IMR-90 (cell line): ENCODE measurements around the gene SQSTM1. TPM values are rescaled to one million over a fixed set of nuclear protein-coding genes. Genes with fewer than 3 reads are reported as not detected.

Experiments used
- ATAC-seq: fragments of 200-7000 bp; cut with Tn5 transposase; 2 replicates; pipeline ENCODE4 v1.9.1; 2020; ENCODE audit warnings: low read depth, mild to moderate bottlenecking, moderate library complexity
- BruUV-seq: library from RNA; stranded (reverse); fragments of 400-500 nt; replicated peaks from 2 replicates; lab custom pipeline; 2021; lab: Mats Ljungman, UMichigan
- CTCF ChIA-PET: fragments of 300-600 bp; formaldehyde crosslinking; extraction: SDS; loops from one replicate; lab custom pipeline; 2021; ENCODE audit warnings: antibody characterized with exemption; lab: Yijun Ruan, JAX
- POLR2A ChIA-PET: fragments of 300-600 bp; sonication (Branson Sonifier 250); formaldehyde crosslinking; loops from one replicate; lab custom pipeline; 2022; ENCODE audit warnings: antibody characterized with exemption; ENCODE audit not compliant: unreplicated experiment; lab: Charles Lee
- DNase-seq: peaks from one replicate; pipeline ENCODE4 v3.0.0; 2013
- H2AFZ ChIP-seq: replicated peaks from 2 replicates; pipeline ENCODE3; 2013; ENCODE audit warnings: low read length, mild to moderate bottlenecking; ENCODE audit not compliant: poor library complexity
- H2AK5ac ChIP-seq: 2 replicates; pipeline ENCODE4 v1.6.1; 2013; ENCODE audit warnings: low read depth, low read length, inconsistent platforms
- H2AK9ac ChIP-seq: replicated peaks from 2 replicates; pipeline ENCODE3; 2013; ENCODE audit warnings: mild to moderate bottlenecking, low read depth, low read length, moderate library complexity; ENCODE audit not compliant: poor library complexity
- H2BK120ac ChIP-seq: 2 replicates; pipeline ENCODE4 v1.6.1; 2013; ENCODE audit warnings: low read depth, low read length, inconsistent platforms
- H2BK15ac ChIP-seq: 3 replicates; pipeline ENCODE4 v1.6.1; 2013; ENCODE audit warnings: low read depth, low read length, inconsistent platforms
- H2BK20ac ChIP-seq: 2 replicates; pipeline ENCODE4 v1.6.1; 2013; ENCODE audit warnings: low read depth, mild to moderate bottlenecking, inconsistent platforms, low read length, moderate library complexity
- H2BK5ac ChIP-seq: 2 replicates; pipeline ENCODE4 v1.6.1; 2013; ENCODE audit warnings: mild to moderate bottlenecking, low read depth, low read length, inconsistent platforms; ENCODE audit not compliant: poor library complexity, severe bottlenecking
- H3K14ac ChIP-seq: replicated peaks from 2 replicates; pipeline ENCODE4 v1.6.1; 2013; ENCODE audit warnings: low read depth, low read length, inconsistent platforms
- H3K18ac ChIP-seq: 2 replicates; pipeline ENCODE4 v1.6.1; 2013; ENCODE audit warnings: low read depth, low read length, control low read depth
- H3K23ac ChIP-seq: 2 replicates; pipeline ENCODE4 v1.6.1; 2013; ENCODE audit warnings: low read depth, low read length, inconsistent platforms
- H3K27ac ChIP-seq: 2 replicates; pipeline ENCODE4 v1.5.1; 2013; ENCODE audit warnings: mild to moderate bottlenecking, control low read depth, low read length; ENCODE audit not compliant: insufficient read depth
- H3K27me3 ChIP-seq: 2 replicates; pipeline ENCODE4 v1.6.1; 2013; ENCODE audit warnings: low read length; ENCODE audit not compliant: control insufficient read depth, insufficient read depth
- H3K36me3 ChIP-seq: 2 replicates; pipeline ENCODE4 v1.6.1; 2013; ENCODE audit warnings: low read length, mixed read lengths; ENCODE audit not compliant: control insufficient read depth, insufficient read depth
- H3K4ac ChIP-seq: 2 replicates; pipeline ENCODE4 v1.6.1; 2013; ENCODE audit warnings: low read depth, low read length, inconsistent platforms
- H3K4me1 ChIP-seq: 2 replicates; pipeline ENCODE4 v1.6.1; 2013; ENCODE audit warnings: low read length, mixed read lengths; ENCODE audit not compliant: control insufficient read depth, insufficient read depth
- H3K4me2 ChIP-seq: 2 replicates; pipeline ENCODE4 v1.6.1; 2013; ENCODE audit warnings: low read depth, mild to moderate bottlenecking, control low read depth, low read length, moderate library complexity
- H3K4me3 ChIP-seq: 2 replicates; pipeline ENCODE4 v1.5.1; 2013; ENCODE audit warnings: low read depth, mild to moderate bottlenecking, control low read depth, low read length, moderate library complexity; ENCODE audit not compliant: insufficient read depth
- H3K56ac ChIP-seq: 2 replicates; pipeline ENCODE4 v1.6.1; 2013; ENCODE audit warnings: low read length, inconsistent platforms; ENCODE audit not compliant: insufficient read depth; ENCODE audit errors: extremely low read depth
- H3K79me1 ChIP-seq, 2 experiments: 2 replicates each; pipeline ENCODE4 v1.6.1; 2013; ENCODE audit warnings: low read length in 2 of 2, inconsistent platforms in 1 of 2, low read depth in 1 of 2
- H3K9ac ChIP-seq: 2 replicates; pipeline ENCODE4 v1.6.1; 2013; ENCODE audit warnings: low read depth, low read length, control low read depth
- H3K9me1 ChIP-seq: 2 replicates; pipeline ENCODE4 v1.6.1; 2013; ENCODE audit warnings: low read length, inconsistent platforms; ENCODE audit not compliant: insufficient read depth
- H3K9me3 ChIP-seq: 2 replicates; pipeline ENCODE4 v1.6.1; 2013; ENCODE audit warnings: low read length; ENCODE audit not compliant: control insufficient read depth, insufficient read depth
- H4K20me1 ChIP-seq: 2 replicates; pipeline ENCODE4 v1.6.1; 2013; ENCODE audit warnings: low read length, inconsistent platforms; ENCODE audit not compliant: insufficient read depth
- H4K5ac ChIP-seq: 2 replicates; pipeline ENCODE4 v1.6.1; 2013; ENCODE audit warnings: mild to moderate bottlenecking, low read depth, low read length, control low read depth
- H4K8ac ChIP-seq, 2 experiments: 2 replicates each; pipeline ENCODE4 v1.6.1; 2013; ENCODE audit warnings: low read depth in 2 of 2, low read length in 2 of 2, control low read depth in 1 of 2, inconsistent platforms in 1 of 2
- H4K91ac ChIP-seq: 2 replicates; pipeline ENCODE4 v1.6.1; 2013; ENCODE audit warnings: low read depth, low read length, inconsistent platforms; ENCODE audit not compliant: insufficient read depth
- CEBPB ChIP-seq: IDR thresholded peaks from 2 replicates; pipeline ENCODE4 v1.6.1; 2012; ENCODE audit warnings: low read depth, low read length, improper control_type of control experiment
- CHD1 ChIP-seq: IDR thresholded peaks from 2 replicates; pipeline ENCODE4 v1.6.1; 2012; ENCODE audit warnings: low read depth, low read length, improper control_type of control experiment
- NFE2L2 ChIP-seq: fragments of 150-350 bp; IDR thresholded peaks from 2 replicates; pipeline ENCODE4 v1.6.1; 2016; ENCODE audit warnings: low read depth, mild to moderate bottlenecking, low read length
- SMC3 ChIP-seq: fragments of 150-350 bp; IDR thresholded peaks from 2 replicates; pipeline ENCODE4 v1.6.1; 2016; ENCODE audit warnings: low read depth, mild to moderate bottlenecking, antibody characterized with exemption, low read length, moderate library complexity
- WGBS, 2 experiments: methylation state at CpG; one replicate each; pipeline versions ENCODE4 v1.1.5 to v1.1.7; 2013; ENCODE audit warnings: missing lambda C conversion rate in 2 of 2; ENCODE audit not compliant: insufficient read length in 1 of 2; ENCODE audit errors: extremely low coverage in 2 of 2; 5-methylcytosine and 5-hydroxymethylcytosine counted together
- dilution Hi-C: fragments of 300-500 bp; cut with HindIII; formaldehyde crosslinking; loops from one replicate; pipeline ENCODE4 v1.14.3; 2018; ENCODE audit warnings: low sequenced_read_pairs; ENCODE audit not compliant: unreplicated experiment
- in situ Hi-C: fragments of 300-500 bp; cut with MboI; formaldehyde crosslinking; loops from 3 replicates; pipeline ENCODE4 v1.14.3; 2019; ENCODE audit warnings: low sequenced_read_pairs, inconsistent platforms, mixed read lengths
- intact Hi-C: fragments of 100-400 bp; cut with micrococcal nuclease; formaldehyde crosslinking; loops from 2 replicates; pipeline ENCODE4 v1.10.0; 2022
- polyA plus RNA-seq, 3 experiments: library from polyadenylated mRNA; depleted of rRNA; stranded (reverse); fragments of >200 nt; gene quantifications; 2 replicates each; pipeline ENCODE4 v1.2.3, GENCODE V29; 2012; ENCODE audit warnings: low replicate concordance in 1 of 3
- total RNA-seq: library from RNA; depleted of rRNA; stranded (reverse); fragments of >200 nt; gene quantifications from 2 replicates; pipeline ENCODE4 v1.2.3, GENCODE V29; 2012
- TF ChIP-seq, protein P1 (sequence below): fragments of 150-350 bp; IDR thresholded peaks from 2 replicates; pipeline ENCODE4 v1.6.1; 2016; ENCODE audit warnings: low read depth, mild to moderate bottlenecking, low read length, moderate library complexity, borderline replicate concordance

Gene SQSTM1
- total and polyA plus RNA-seq, 2 of the 4 experiments (the other 2 are of a cell fraction) = 152 to 184 TPM

DNA sequence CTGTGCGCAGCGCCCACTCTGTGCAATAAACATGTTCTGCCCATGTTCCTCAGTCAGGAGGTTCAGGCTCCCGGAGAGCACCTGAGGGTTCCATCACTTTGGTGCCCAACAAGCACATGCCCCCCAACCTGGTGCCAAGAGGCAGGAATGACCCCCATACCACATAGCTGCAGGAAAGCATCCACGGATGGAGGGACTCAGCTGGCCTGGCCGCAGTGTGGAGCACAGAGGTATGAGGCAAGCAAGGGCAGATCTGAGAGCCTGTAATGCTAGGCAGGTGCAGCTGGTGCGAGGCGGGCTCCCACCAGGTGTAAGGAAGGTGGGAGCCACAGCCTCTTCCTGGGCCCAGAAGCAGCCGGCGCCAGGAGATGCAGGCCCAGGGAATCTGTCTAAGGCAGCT lies 42.2 kb downstream of the SQSTM1 start:
- Histone ChIP-seq H3K27ac (no peak overlapping the region), H3K4me3 (no peak overlapping the region), H3K4ac (no peak overlapping the region), H3K79me1 (peaks cover 12 to 21% of the 10 kb centered on the region in 2 experiments), H4K8ac (no peak overlapping the region), H4K5ac (no peak overlapping the region), H4K91ac (no peak overlapping the region), H2AK5ac (no peak overlapping the region), H3K9me1 (peaks cover 9% of the 10 kb centered on the region; the same call in 1 of the 2 replicates), H3K23ac (no peak overlapping the region), H3K4me2 (no peak overlapping the region), H3K56ac (no peak overlapping the region), H3K4me1 (no peaks in the 10 kb centered on the region), H3K27me3 (no peaks in the 10 kb centered on the region), H2BK15ac (no peak overlapping the region), H3K36me3 (peaks cover 48% of the 10 kb centered on the region), H2BK5ac (no peak overlapping the region), H2AFZ (no peak overlapping the region), H3K18ac (no peak overlapping the region), H2BK120ac (no peak overlapping the region), H4K20me1 (no peaks in the 10 kb centered on the region), H3K9ac (no peak overlapping the region), H3K9me3 (peaks cover 5% of the 10 kb centered on the region; the same call in 1 of the 2 replicates), H3K14ac (no peak overlapping the region), H2AK9ac (no peak overlapping the region), H2BK20ac (no peak overlapping the region)
- no peak for DNase-seq
- WGBS, 2 experiments = 100% methylated on average over 1 of the region's 9 CpGs; no CpG with 5 or more reads in 1 of the 2 experiments
- intact Hi-C loops (no loop called here), in situ Hi-C loops (no loop called here), dilution Hi-C loops (no loop called here)
- no peak for ATAC-seq
- TF ChIP-seq, protein P1, sequence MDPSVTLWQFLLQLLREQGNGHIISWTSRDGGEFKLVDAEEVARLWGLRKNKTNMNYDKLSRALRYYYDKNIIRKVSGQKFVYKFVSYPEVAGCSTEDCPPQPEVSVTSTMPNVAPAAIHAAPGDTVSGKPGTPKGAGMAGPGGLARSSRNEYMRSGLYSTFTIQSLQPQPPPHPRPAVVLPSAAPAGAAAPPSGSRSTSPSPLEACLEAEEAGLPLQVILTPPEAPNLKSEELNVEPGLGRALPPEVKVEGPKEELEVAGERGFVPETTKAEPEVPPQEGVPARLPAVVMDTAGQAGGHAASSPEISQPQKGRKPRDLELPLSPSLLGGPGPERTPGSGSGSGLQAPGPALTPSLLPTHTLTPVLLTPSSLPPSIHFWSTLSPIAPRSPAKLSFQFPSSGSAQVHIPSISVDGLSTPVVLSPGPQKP = no peak
- TF ChIP-seq SMC3 = no peak
- TF ChIP-seq CEBPB = no peak
- TF ChIP-seq CHD1 = no peak
- no peak for TF ChIP-seq NFE2L2
- BruUV-seq = no TSS peak
- ChIA-PET POLR2A (no interaction called here), CTCF (no interaction called here)
